Type B pancreatic cell (in vitro differentiated cells): ENCODE results near the gene NKD2. TPM values are rescaled to one million over a fixed set of nuclear protein-coding genes. Genes with fewer than 3 reads are reported as not detected.

Experiments used
- DNase-seq: peaks from one replicate; pipeline ENCODE4 v3.0.0; 2021; ENCODE audit warnings: mixed read lengths; ENCODE audit not compliant: unreplicated experiment; ENCODE audit errors: extremely low spot score
- H3K27ac Mint-ChIP-seq: 2 replicates; pipeline ENCODE4 v1.8.0; 2021; ENCODE audit warnings: mild to moderate bottlenecking, mixed read lengths
- H3K27me3 Mint-ChIP-seq: 2 replicates; pipeline ENCODE4 v1.8.0; 2021; ENCODE audit warnings: mixed read lengths
- H3K36me3 Mint-ChIP-seq: 2 replicates; pipeline ENCODE4 v1.8.0; 2021; ENCODE audit warnings: mixed read lengths
- H3K4me1 Mint-ChIP-seq: one replicate; pipeline ENCODE4 v1.8.0; 2021; ENCODE audit warnings: mixed read lengths; ENCODE audit not compliant: unreplicated experiment
- H3K4me3 Mint-ChIP-seq: 2 replicates; pipeline ENCODE4 v1.8.0; 2021; ENCODE audit warnings: mild to moderate bottlenecking, mixed read lengths
- H3K9me3 Mint-ChIP-seq: 2 replicates; pipeline ENCODE4 v1.8.0; 2021; ENCODE audit warnings: mixed read lengths
- total RNA-seq: library from RNA; stranded (reverse); gene quantifications from 2 replicates; pipeline ENCODE4 v1.2.1, GENCODE V29; 2021; ENCODE audit warnings: low replicate concordance
- TF ChIP-seq, protein P1 (sequence below): fragments of 200-600 bp; sonication (generic); conservative IDR thresholded peaks from 2 replicates; pipeline ENCODE4 v1.5.0; 2021; ENCODE audit warnings: antibody characterized with exemption, mild to moderate bottlenecking

The NKD2 gene
- total RNA-seq, 1 donor from 2014 or later, result 24.3 TPM

DNA sequence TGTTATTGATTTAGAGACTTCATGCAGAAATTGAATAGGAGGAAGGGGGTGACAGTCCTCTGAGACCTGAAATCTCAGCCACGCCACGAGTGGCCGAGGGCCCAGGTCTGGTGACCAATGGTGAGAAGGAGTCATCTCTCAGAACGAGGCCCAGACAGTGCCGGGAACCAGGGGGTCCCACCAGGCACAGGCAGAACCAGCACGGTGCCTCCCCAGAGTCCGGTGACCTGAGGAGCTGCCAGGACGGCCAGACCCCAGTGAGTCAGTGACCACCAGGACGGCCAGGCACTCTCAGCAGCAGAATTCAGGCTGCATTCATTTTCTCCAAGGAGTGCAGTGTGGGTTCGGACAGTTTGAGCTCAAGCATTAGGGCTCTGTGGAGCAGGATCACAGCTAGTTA lies 43.8 kb upstream of the NKD2 start:
- Mint-ChIP-seq H3K27me3 (peaks cover 12% of the 10 kb centered on the region), H3K36me3 (no peaks in the 10 kb centered on the region), H3K4me3 (no peak overlapping the region), H3K4me1 (peaks cover 27% of the 10 kb centered on the region), H3K27ac (no peak overlapping the region), H3K9me3 (no peaks in the 10 kb centered on the region)
- DNase-seq, result no peak
- TF ChIP-seq, protein P1, sequence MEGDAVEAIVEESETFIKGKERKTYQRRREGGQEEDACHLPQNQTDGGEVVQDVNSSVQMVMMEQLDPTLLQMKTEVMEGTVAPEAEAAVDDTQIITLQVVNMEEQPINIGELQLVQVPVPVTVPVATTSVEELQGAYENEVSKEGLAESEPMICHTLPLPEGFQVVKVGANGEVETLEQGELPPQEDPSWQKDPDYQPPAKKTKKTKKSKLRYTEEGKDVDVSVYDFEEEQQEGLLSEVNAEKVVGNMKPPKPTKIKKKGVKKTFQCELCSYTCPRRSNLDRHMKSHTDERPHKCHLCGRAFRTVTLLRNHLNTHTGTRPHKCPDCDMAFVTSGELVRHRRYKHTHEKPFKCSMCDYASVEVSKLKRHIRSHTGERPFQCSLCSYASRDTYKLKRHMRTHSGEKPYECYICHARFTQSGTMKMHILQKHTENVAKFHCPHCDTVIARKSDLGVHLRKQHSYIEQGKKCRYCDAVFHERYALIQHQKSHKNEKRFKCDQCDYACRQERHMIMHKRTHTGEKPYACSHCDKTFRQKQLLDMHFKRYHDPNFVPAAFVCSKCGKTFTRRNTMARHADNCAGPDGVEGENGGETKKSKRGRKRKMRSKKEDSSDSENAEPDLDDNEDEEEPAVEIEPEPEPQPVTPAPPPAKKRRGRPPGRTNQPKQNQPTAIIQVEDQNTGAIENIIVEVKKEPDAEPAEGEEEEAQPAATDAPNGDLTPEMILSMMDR, result no peak

- DNase-seq, result no peak
- Mint-ChIP-seq H3K36me3 (no peaks in the 10 kb centered on the region), H3K9me3 (no peaks in the 10 kb centered on the region), H3K27ac (no peak overlapping the region), H3K4me3 (no peak overlapping the region), H3K27me3 (peaks cover 12% of the 10 kb centered on the region), H3K4me1 (peaks cover 23% of the 10 kb centered on the region)
- TF ChIP-seq, protein P1, result no peak
Measured at GRCh38 chr5:965604-966344, 42.8 kb upstream of the NKD2 start.

- Mint-ChIP-seq H3K4me3 (no peak overlapping the region), H3K27ac (no peak overlapping the region), H3K9me3 (no peaks in the 10 kb centered on the region), H3K27me3 (peaks cover 12% of the 10 kb centered on the region), H3K4me1 (peaks cover 23% of the 10 kb centered on the region), H3K36me3 (no peaks in the 10 kb centered on the region)
- TF ChIP-seq, protein P1, result no peak
- no peak for DNase-seq
Measured at GRCh38 chr5:966345-966710, 42.3 kb upstream of the NKD2 start.

- H3K4me1 Mint-ChIP-seq, result peaks cover 23% of the 10 kb centered on the region
- TF ChIP-seq, protein P1, result no peak
- H3K27me3 Mint-ChIP-seq, result peaks cover 12% of the 10 kb centered on the region
- no peaks in the 10 kb centered on the region for H3K36me3 Mint-ChIP-seq
- no peak for DNase-seq
- no peaks in the 10 kb centered on the region for H3K9me3 Mint-ChIP-seq
- no peak overlapping the region for H3K4me3 Mint-ChIP-seq
- H3K27ac Mint-ChIP-seq, result no peak overlapping the region
Measured at GRCh38 chr5:966941-967340, 41.7 kb upstream of the NKD2 start.

DNA sequence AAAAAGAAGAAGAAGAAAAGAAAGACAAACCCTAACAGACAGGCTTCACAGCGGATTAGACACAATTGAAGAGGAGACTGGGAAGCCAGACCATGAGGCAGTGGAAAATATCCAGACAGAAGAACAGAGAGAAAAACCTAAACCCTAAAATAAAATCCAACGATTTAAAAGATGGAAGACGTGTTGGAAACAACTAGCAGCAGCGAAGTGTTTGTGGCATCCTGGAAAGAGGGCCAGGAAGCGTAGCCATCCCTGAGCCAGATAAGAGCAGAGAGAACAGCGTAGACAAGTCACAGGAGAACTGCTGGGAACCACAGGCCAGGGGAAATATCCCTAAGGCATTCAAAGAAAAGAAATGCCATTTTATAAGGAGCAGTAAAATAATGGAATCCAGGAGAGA lies 39.7 kb upstream of the NKD2 start:
- DNase-seq, result no peak

More for the DNA sequence above, 39.7 kb upstream of the NKD2 start:
- H3K9me3 Mint-ChIP-seq, result no peaks in the 10 kb centered on the region
- H3K27ac Mint-ChIP-seq, result no peak overlapping the region
- peaks cover 16% of the 10 kb centered on the region for H3K27me3 Mint-ChIP-seq
- no peaks in the 10 kb centered on the region for H3K36me3 Mint-ChIP-seq
- H3K4me1 Mint-ChIP-seq, result peaks cover 17% of the 10 kb centered on the region
- no peak overlapping the region for H3K4me3 Mint-ChIP-seq
- TF ChIP-seq, protein P1, result no peak
